HCT116 (cell line): Measurements from ENCODE around the gene RAPGEF2. TPM values are rescaled to one million over a fixed set of nuclear protein-coding genes. Genes with fewer than 3 reads are reported as not detected.

Experiments
- ATAC-seq: fragments of 200-7000 bp; cut with Tn5 transposase; 2 replicates; pipeline ENCODE4 v1.9.1; 2020; ENCODE audit warnings: mild to moderate bottlenecking, moderate library complexity
- BruUV-seq: library from RNA; stranded (reverse); fragments of 400-500 nt; replicated peaks from 2 replicates; lab custom pipeline; 2021; lab: Mats Ljungman, UMichigan
- CTCF ChIA-PET: fragments of 300-600 bp; sonication (Branson Sonifier 250); formaldehyde crosslinking; loops from one replicate; lab custom pipeline; 2021; ENCODE audit warnings: antibody characterized with exemption; lab: Charles Lee
- POLR2A ChIA-PET: fragments of 300-600, 350-600 bp; sonication (Branson Sonifier 250); formaldehyde crosslinking; loops from one replicate; lab custom pipeline; 2021; ENCODE audit warnings: antibody characterized with exemption; lab: Charles Lee
- RAD21 ChIA-PET, 2 experiments: fragments of 300-600 bp; sonication (Branson Sonifier 250); formaldehyde crosslinking; loops; one replicate each; lab custom pipeline; 2023; ENCODE audit warnings: low total read pairs in 2 of 2; ENCODE audit not compliant: uncharacterized antibody in 2 of 2, unreplicated experiment in 2 of 2, low non-redundant PET in 1 of 2; lab: Charles Lee
- DNase-seq: peaks from one replicate; pipeline ENCODE4 v3.0.0-alpha.2; 2010; ENCODE audit warnings: low read depth, low spot score
- H2AFZ ChIP-seq: fragments of 200-600 bp; shearing (Covaris generic), sonication (generic); 2 replicates; pipeline ENCODE4 v1.6.1; 2017; ENCODE audit warnings: low read depth, mixed run types, mixed read lengths, antibody characterized with exemption, low read length; ENCODE audit not compliant: poor library complexity, severe bottlenecking
- H3K27ac ChIP-seq: 2 replicates; pipeline ENCODE4 v1.5.1; 2012; ENCODE audit warnings: low read depth, low read length
- H3K27me3 ChIP-seq: fragments of 200-600 bp; sonication (generic); 2 replicates; pipeline ENCODE4 v1.6.1; 2016; ENCODE audit warnings: mixed run types, low read length, mixed read lengths; ENCODE audit not compliant: insufficient read depth
- H3K36me3 ChIP-seq, 2 experiments: fragments of 200-500 bp in 1 of 2; fragments of 200-600 bp in 1 of 2; sonication (Bioruptor generic) in 1 of 2; sonication (generic) in 1 of 2; 2 replicates each; pipeline versions ENCODE4 v1.5.1 to v1.6.1; 2014 to 2016; ENCODE audit warnings: low read length in 2 of 2, inconsistent platforms in 1 of 2, mixed read lengths in 1 of 2, mixed run types in 1 of 2; ENCODE audit not compliant: insufficient read depth in 2 of 2, control insufficient read depth in 1 of 2
- H3K4me1 ChIP-seq, 2 experiments: fragments of 200-600 bp in 1 of 2; sonication (generic) in 1 of 2; 2 replicates each; pipeline versions ENCODE4 v1.5.1 to v1.6.1; 2012 to 2017; ENCODE audit warnings: low read length in 2 of 2, inconsistent platforms in 1 of 2, mild to moderate bottlenecking in 1 of 2, mixed read lengths in 1 of 2, mixed run types in 1 of 2, moderate library complexity in 1 of 2; ENCODE audit not compliant: insufficient read depth in 2 of 2, control insufficient read depth in 1 of 2
- H3K4me2 ChIP-seq: fragments of 200-600 bp; sonication (generic); 2 replicates; pipeline ENCODE4 v1.6.1; 2017; ENCODE audit warnings: mixed run types, low read length, mixed read lengths
- H3K4me3 ChIP-seq, 2 experiments: fragments of 200-600 bp in 1 of 2; sonication (generic) in 1 of 2; replicated peaks in 1 of 2; 2 replicates each; pipeline ENCODE4 v1.5.1; 2011 to 2016; ENCODE audit warnings: low read length in 2 of 2, control low read depth in 1 of 2, low read depth in 1 of 2, mild to moderate bottlenecking in 1 of 2, mixed read lengths in 1 of 2, mixed run types in 1 of 2
- H3K79me2 ChIP-seq: fragments of 200-600 bp; sonication (generic); 2 replicates; pipeline ENCODE4 v1.6.1; 2017; ENCODE audit warnings: mild to moderate bottlenecking, mixed run types, low read length, moderate library complexity, mixed read lengths; ENCODE audit not compliant: insufficient read depth
- H3K9ac ChIP-seq: fragments of 200-600 bp; sonication (generic); 2 replicates; pipeline ENCODE4 v1.6.1; 2016; ENCODE audit warnings: low read length, mixed read lengths
- H3K9me2 ChIP-seq: fragments of 200-600 bp; sonication (generic), shearing (Covaris generic); 2 replicates; pipeline ENCODE4 v1.6.1; 2017; ENCODE audit warnings: mixed run types, mild to moderate bottlenecking, moderate library complexity; ENCODE audit not compliant: insufficient read depth
- H3K9me3 ChIP-seq, 2 experiments: fragments of 200-500 bp in 1 of 2; fragments of 200-600 bp in 1 of 2; sonication (Bioruptor generic) in 1 of 2; sonication (generic) in 1 of 2; 2 replicates each; pipeline ENCODE4 v1.6.1; 2014 to 2017; ENCODE audit warnings: low read length in 2 of 2, mixed read lengths in 2 of 2, inconsistent platforms in 1 of 2, low read depth in 1 of 2, mild to moderate bottlenecking in 1 of 2, mixed run types in 1 of 2, moderate library complexity in 1 of 2; ENCODE audit not compliant: control insufficient read depth in 1 of 2, insufficient read depth in 1 of 2
- H4K20me1 ChIP-seq: fragments of 200-600 bp; sonication (generic), shearing (Covaris generic); 2 replicates; pipeline ENCODE4 v1.6.1; 2017; ENCODE audit warnings: mixed run types, mild to moderate bottlenecking, moderate library complexity; ENCODE audit not compliant: insufficient read depth
- ATF3 ChIP-seq: IDR thresholded peaks from 2 replicates; pipeline ENCODE4 v1.6.1; 2012
- CEBPB ChIP-seq: IDR thresholded peaks from 2 replicates; pipeline ENCODE4 v1.6.1; 2012; ENCODE audit warnings: low read depth
- CTCF ChIP-seq, 3 experiments: fragments of 200-600 bp in 1 of 3; sonication (generic) in 1 of 3; IDR thresholded peaks in 2 of 3; conservative IDR thresholded peaks in 1 of 3; 2 replicates each; pipeline ENCODE4 v1.5.1; 2012 to 2017; ENCODE audit warnings: low read depth in 2 of 3, low read length in 2 of 3, antibody characterized with exemption in 1 of 3, borderline replicate concordance in 1 of 3, control low read depth in 1 of 3, mild to moderate bottlenecking in 1 of 3, mixed read lengths in 1 of 3, mixed run types in 1 of 3, moderate library complexity in 1 of 3; ENCODE audit not compliant: insufficient read depth in 1 of 3
- EGR1 ChIP-seq: IDR thresholded peaks from 2 replicates; pipeline ENCODE4 v1.6.1; 2012; ENCODE audit warnings: low read depth
- JUND ChIP-seq: IDR thresholded peaks from 2 replicates; pipeline ENCODE4 v1.6.1; 2012
- MAX ChIP-seq: IDR thresholded peaks from 2 replicates; pipeline ENCODE4 v1.6.1; 2012
- RAD21 ChIP-seq: IDR thresholded peaks from 2 replicates; pipeline ENCODE4 v1.6.1; 2012; ENCODE audit warnings: low read depth, mild to moderate bottlenecking
- REST ChIP-seq: IDR thresholded peaks from 2 replicates; pipeline ENCODE4 v1.6.1; 2012; ENCODE audit warnings: low read depth
- SRF ChIP-seq: IDR thresholded peaks from 2 replicates; pipeline ENCODE4 v1.6.1; 2012; ENCODE audit warnings: low read depth
- TCF7L2 ChIP-seq: IDR thresholded peaks from 2 replicates; pipeline ENCODE4 v1.7.0; 2011; ENCODE audit warnings: borderline replicate concordance, inconsistent platforms; ENCODE audit not compliant: insufficient read depth, insufficient read length; ENCODE audit errors: extremely low read depth
- ZFX ChIP-seq: fragments of 450-650 bp; IDR thresholded peaks from 2 replicates; pipeline ENCODE4 v1.6.1; 2017
- intact Hi-C: fragments of 100-400 bp; cut with micrococcal nuclease; formaldehyde crosslinking; loops from 2 replicates; pipeline ENCODE4 v1.10.0; 2022
- total RNA-seq: library from RNA; stranded (reverse); gene quantifications from one replicate; pipeline ENCODE4 v1.2.1, GENCODE V29; 2021; ENCODE audit not compliant: unreplicated experiment

Gene RAPGEF2
- total RNA-seq, 1 experiment from 2014 or later, result 21.2 TPM

GRCh38 chr4:159384632-159385031 lies 281.8 kb downstream of the RAPGEF2 start:
- Histone ChIP-seq H3K9me3 (no peaks in the 10 kb centered on the region), H3K27me3 (no peaks in the 10 kb centered on the region), H3K4me1 (no peaks in the 10 kb centered on the region), H3K27ac (no peak overlapping the region), H3K4me3 (no peak overlapping the region), H3K36me3 (no peaks in the 10 kb centered on the region), H3K79me2 (no peaks in the 10 kb centered on the region), H3K9me2 (no peaks in the 10 kb centered on the region), H3K9ac (no peak overlapping the region), H4K20me1 (no peaks in the 10 kb centered on the region), H2AFZ (no peak overlapping the region), H3K4me2 (no peak overlapping the region)
- no TSS peak for BruUV-seq
- no peak for DNase-seq
- POLR2A ChIA-PET, result no interaction called here
- CTCF ChIA-PET, result no interaction called here
- intact Hi-C loops, result no loop called here
- ATAC-seq, result no peak
- RAD21 ChIA-PET, result no interaction called here
- TF ChIP-seq REST, result no peak
- TF ChIP-seq CTCF (IDR thresholded peaks at IDR 0.05 in 2 of 3, conservative IDR thresholded peaks at IDR 0.05 in 1 of 3; ENCODE audit: borderline replicate concordance in 1 of 3, insufficient read depth in 1 of 3, low read depth in 2 of 3, low read length in 2 of 3), result 0 out of 6 replicates have a peak, but pooled peaks of 1 of the 3 experiments have one; percentile 6
- no peak for TF ChIP-seq MAX
- TF ChIP-seq ZFX, result no peak
- TF ChIP-seq CEBPB, result no peak
- TF ChIP-seq JUND, result no peak
- TF ChIP-seq RAD21, result peak; percentile 23; the same call in 1 of the 2 replicates
- TF ChIP-seq EGR1, result no peak
- no peak for TF ChIP-seq SRF
- TF ChIP-seq TCF7L2, result no peak
- no peak for TF ChIP-seq ATF3
